Stimulated activated memory B cell treated with anti-CD40 and anti-IgM and Interleukin-4, amounts not matched to agents 10 μg/mL and 1 μg/mL and 100 μg/mL, for 72 hours (primary cell): ENCODE data around the gene ARHGAP26.

Source experiments
- ATAC-seq: fragments of 150-1000 bp; cut with Tn5 transposase; 2 replicates; pipeline ENCODE4 v1.10.0; 2021
- H3K27ac Mint-ChIP-seq: one replicate; pipeline ENCODE4 v1.8.0; 2022; ENCODE audit warnings: mild to moderate bottlenecking, mixed read lengths
- H3K27me3 Mint-ChIP-seq: one replicate; pipeline ENCODE4 v1.8.0; 2022; ENCODE audit warnings: mixed read lengths
- H3K36me3 Mint-ChIP-seq: one replicate; pipeline ENCODE4 v1.8.0; 2022; ENCODE audit warnings: mixed read lengths
- H3K4me1 Mint-ChIP-seq: one replicate; pipeline ENCODE4 v1.8.0; 2022; ENCODE audit warnings: mixed read lengths
- H3K4me3 Mint-ChIP-seq: one replicate; pipeline ENCODE4 v1.8.0; 2022; ENCODE audit warnings: mild to moderate bottlenecking, moderate library complexity, mixed read lengths
- H3K9me3 Mint-ChIP-seq: one replicate; pipeline ENCODE4 v1.8.0; 2022; ENCODE audit warnings: mixed read lengths

ARHGAP26 gene

DNA sequence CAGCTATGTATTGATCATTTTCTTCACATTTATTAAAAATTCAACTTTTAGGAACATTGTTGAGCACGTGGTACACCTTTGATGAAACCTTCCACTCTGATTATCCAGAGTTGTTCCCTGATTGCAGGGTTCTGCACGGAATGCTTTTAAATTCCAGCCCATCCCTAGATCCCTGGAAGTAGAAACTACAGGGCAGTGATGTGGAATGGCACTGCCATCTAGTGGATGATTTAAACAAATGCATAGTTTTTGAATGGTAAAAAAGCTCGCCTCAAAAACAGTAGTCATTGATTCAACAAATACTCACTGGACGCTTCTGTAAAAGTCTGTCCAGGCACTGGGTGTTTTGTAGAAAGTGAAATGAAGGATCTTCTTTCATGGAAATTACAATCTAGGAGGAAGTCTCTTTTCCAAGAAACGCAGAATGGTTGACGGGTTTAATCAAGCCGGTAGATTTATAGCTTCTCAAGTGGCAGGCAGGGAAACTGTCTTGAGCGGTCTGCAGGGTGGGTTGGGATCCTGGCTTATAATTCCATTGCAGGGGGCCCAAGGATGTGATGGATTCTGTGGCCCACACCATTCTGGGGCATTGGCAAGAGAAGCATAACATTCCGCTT lies 118.4 kb downstream of the ARHGAP26 start:
- Mint-ChIP-seq H3K4me1 (no peaks in the 10 kb centered on the region), H3K27ac (no peak overlapping the region), H3K36me3 (no peaks in the 10 kb centered on the region), H3K9me3 (no peaks in the 10 kb centered on the region), H3K4me3 (no peak overlapping the region), H3K27me3 (no peaks in the 10 kb centered on the region)
- no peak for ATAC-seq

- H3K27ac Mint-ChIP-seq: no peak overlapping the region
- H3K4me3 Mint-ChIP-seq: no peak overlapping the region
- H3K27me3 Mint-ChIP-seq: no peaks in the 10 kb centered on the region
- no peaks in the 10 kb centered on the region for H3K4me1 Mint-ChIP-seq
- ATAC-seq: no peak
- peaks cover 16% of the 10 kb centered on the region for H3K36me3 Mint-ChIP-seq
- no peaks in the 10 kb centered on the region for H3K9me3 Mint-ChIP-seq
Observed at GRCh38 chr5:142892021-142892420, 121.8 kb downstream of the ARHGAP26 start.

DNA sequence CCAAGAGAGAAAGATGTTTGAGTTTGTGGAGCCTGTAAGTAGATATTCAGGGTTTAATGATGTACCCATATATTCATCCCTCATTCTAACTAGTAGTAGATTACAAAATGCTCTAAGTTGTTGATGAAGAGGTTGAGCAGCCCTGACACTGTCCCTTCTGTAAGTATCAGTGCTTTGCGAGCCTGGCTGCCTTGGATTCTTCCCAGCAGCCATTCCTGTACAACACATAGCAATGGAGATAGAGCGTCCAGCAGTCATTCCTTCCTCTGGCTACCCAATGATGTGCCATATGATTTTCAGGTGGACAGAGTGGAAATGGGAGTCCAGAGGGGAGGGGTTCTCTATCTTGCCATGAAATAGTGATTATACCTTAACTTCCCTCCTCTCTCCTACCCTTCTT lies 124.1 kb downstream of the ARHGAP26 start:
- Mint-ChIP-seq H3K27me3 (no peaks in the 10 kb centered on the region), H3K4me3 (no peak overlapping the region), H3K36me3 (peaks cover 22% of the 10 kb centered on the region), H3K4me1 (no peaks in the 10 kb centered on the region), H3K27ac (no peak overlapping the region), H3K9me3 (no peaks in the 10 kb centered on the region)
- ATAC-seq: no peak

DNA sequence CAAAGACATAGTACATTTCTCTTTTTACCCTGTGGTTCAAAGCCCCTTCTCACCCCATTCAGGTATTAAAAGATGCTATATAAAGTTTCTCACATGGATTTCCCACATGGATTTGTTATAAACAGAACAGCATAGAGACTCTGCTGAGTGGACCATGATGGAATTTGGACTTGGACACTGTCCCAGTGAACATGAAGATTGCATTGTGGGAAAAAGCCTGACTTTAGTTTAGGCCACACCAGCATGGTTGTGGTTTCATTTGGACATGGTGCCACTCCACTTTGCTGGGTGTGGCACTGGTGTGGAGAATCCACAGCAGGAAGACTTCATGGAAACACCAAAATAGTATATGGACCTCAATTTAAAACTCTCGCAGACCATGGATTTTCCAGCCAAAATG lies 124.6 kb downstream of the ARHGAP26 start:
- Mint-ChIP-seq H3K36me3 (peaks cover 22% of the 10 kb centered on the region), H3K27ac (no peak overlapping the region), H3K4me3 (no peak overlapping the region), H3K4me1 (no peaks in the 10 kb centered on the region), H3K27me3 (no peaks in the 10 kb centered on the region), H3K9me3 (no peaks in the 10 kb centered on the region)
- ATAC-seq: no peak

DNA sequence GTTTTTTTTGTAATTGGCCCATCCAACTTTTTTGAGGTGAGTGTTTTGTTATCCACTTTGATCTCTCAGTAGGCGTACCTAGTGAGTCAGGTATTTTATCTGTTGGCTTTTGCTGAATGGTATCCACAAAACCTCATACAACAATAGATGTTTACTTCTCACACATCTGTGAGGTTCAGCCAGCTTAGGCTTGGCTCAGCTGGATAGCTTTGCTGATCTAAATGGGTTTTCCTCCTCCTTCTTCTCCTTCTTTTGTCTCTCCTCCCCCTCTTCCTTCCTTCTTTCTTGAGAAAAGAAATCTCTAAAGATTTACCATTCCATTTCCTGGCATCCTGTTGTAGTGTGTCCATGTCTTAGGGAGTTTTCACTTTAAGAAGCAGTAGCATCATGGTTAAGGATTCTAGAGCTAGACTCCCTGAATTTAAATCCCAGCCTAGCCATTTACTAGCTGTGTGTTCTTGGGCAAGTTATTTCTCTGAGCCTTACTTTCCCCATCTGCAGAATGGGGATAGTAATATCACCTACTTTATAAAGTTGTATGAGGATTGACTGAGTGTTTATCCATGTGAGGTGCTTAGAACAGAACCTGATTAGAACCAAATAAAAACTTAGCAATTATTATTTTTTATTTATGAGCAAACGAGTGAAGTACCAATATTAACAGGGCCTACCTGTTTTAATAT lies 126.3 kb downstream of the ARHGAP26 start:
- peaks cover 22% of the 10 kb centered on the region for H3K36me3 Mint-ChIP-seq
- H3K27ac Mint-ChIP-seq: no peak overlapping the region
- no peak for ATAC-seq
- no peaks in the 10 kb centered on the region for H3K9me3 Mint-ChIP-seq
- H3K4me1 Mint-ChIP-seq: no peaks in the 10 kb centered on the region
- no peak overlapping the region for H3K4me3 Mint-ChIP-seq
- H3K27me3 Mint-ChIP-seq: no peaks in the 10 kb centered on the region

- no peak for ATAC-seq
- Mint-ChIP-seq H3K27me3 (no peaks in the 10 kb centered on the region), H3K9me3 (no peaks in the 10 kb centered on the region), H3K4me1 (no peaks in the 10 kb centered on the region), H3K27ac (no peak overlapping the region), H3K4me3 (no peak overlapping the region), H3K36me3 (peaks cover 22% of the 10 kb centered on the region)
Observed at GRCh38 chr5:142897328-142897727, 127.2 kb downstream of the ARHGAP26 start.

- no peak overlapping the region for H3K27ac Mint-ChIP-seq
- no peak for ATAC-seq
Observed at GRCh38 chr5:142900927-142901326, 130.8 kb downstream of the ARHGAP26 start.

GRCh38 chr5:142901476-142902185 lies 131.5 kb downstream of the ARHGAP26 start:
- Mint-ChIP-seq H3K27ac (no peak overlapping the region), H3K27me3 (no peaks in the 10 kb centered on the region), H3K36me3 (peaks cover 25% of the 10 kb centered on the region), H3K4me3 (no peak overlapping the region), H3K9me3 (no peaks in the 10 kb centered on the region), H3K4me1 (no peaks in the 10 kb centered on the region)
- ATAC-seq: no peak

More at GRCh38 chr5:142900927-142901326, 130.8 kb downstream of the ARHGAP26 start:
- Mint-ChIP-seq H3K4me1 (no peaks in the 10 kb centered on the region), H3K36me3 (peaks cover 23% of the 10 kb centered on the region), H3K27me3 (no peaks in the 10 kb centered on the region), H3K4me3 (no peak overlapping the region), H3K9me3 (no peaks in the 10 kb centered on the region)

- H3K4me1 Mint-ChIP-seq: no peaks in the 10 kb centered on the region
- no peak overlapping the region for H3K4me3 Mint-ChIP-seq
- peaks cover 29% of the 10 kb centered on the region for H3K36me3 Mint-ChIP-seq
- no peaks in the 10 kb centered on the region for H3K27me3 Mint-ChIP-seq
- ATAC-seq: no peak
- H3K9me3 Mint-ChIP-seq: no peaks in the 10 kb centered on the region
- H3K27ac Mint-ChIP-seq: no peak overlapping the region
Observed at GRCh38 chr5:142902186-142902965, 132.2 kb downstream of the ARHGAP26 start.

- peaks cover 30% of the 10 kb centered on the region for H3K36me3 Mint-ChIP-seq
- H3K9me3 Mint-ChIP-seq: no peaks in the 10 kb centered on the region
- H3K4me1 Mint-ChIP-seq: no peaks in the 10 kb centered on the region
- no peak for ATAC-seq
- H3K27ac Mint-ChIP-seq: no peak overlapping the region
- no peaks in the 10 kb centered on the region for H3K27me3 Mint-ChIP-seq
- H3K4me3 Mint-ChIP-seq: no peak overlapping the region
Observed at GRCh38 chr5:142904416-142904815, 134.2 kb downstream of the ARHGAP26 start.

GRCh38 chr5:142905348-142905747 lies 135.2 kb downstream of the ARHGAP26 start:
- peaks cover 30% of the 10 kb centered on the region for H3K36me3 Mint-ChIP-seq

GRCh38 chr5:142906863-142907671 lies 136.9 kb downstream of the ARHGAP26 start:
- H3K4me3 Mint-ChIP-seq: no peak overlapping the region
- no peaks in the 10 kb centered on the region for H3K27me3 Mint-ChIP-seq
- H3K4me1 Mint-ChIP-seq: no peaks in the 10 kb centered on the region
- peaks cover 43% of the 10 kb centered on the region for H3K36me3 Mint-ChIP-seq
- no peaks in the 10 kb centered on the region for H3K9me3 Mint-ChIP-seq
- ATAC-seq: no peak
- no peak overlapping the region for H3K27ac Mint-ChIP-seq

More at GRCh38 chr5:142905348-142905747, 135.2 kb downstream of the ARHGAP26 start:
- Mint-ChIP-seq H3K27me3 (no peaks in the 10 kb centered on the region), H3K4me1 (no peaks in the 10 kb centered on the region), H3K4me3 (no peak overlapping the region), H3K9me3 (no peaks in the 10 kb centered on the region), H3K27ac (no peak overlapping the region)
- ATAC-seq: no peak

DNA sequence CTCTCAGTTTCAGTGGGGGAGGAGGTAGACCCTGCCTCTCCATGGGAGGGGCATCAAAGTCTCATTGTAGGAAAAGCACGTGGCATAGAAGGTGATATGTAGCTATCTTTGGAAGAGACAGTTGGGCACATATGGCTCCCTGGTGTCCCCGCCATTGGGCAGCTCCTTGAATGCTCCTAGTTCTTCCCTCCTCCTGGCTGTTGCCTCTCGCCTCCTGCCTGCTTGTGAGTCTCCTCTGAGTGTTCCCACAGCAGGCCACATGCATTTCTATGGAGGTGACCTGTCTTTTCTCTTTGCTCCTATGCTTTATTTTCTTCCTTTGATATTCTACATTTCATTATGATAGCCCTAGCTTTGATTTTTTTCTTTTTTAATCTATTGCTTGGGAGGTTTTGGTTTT lies 138.5 kb downstream of the ARHGAP26 start:
- Mint-ChIP-seq H3K4me3 (no peak overlapping the region), H3K4me1 (no peaks in the 10 kb centered on the region), H3K27ac (no peak overlapping the region), H3K9me3 (no peaks in the 10 kb centered on the region), H3K36me3 (peaks cover 44% of the 10 kb centered on the region), H3K27me3 (no peaks in the 10 kb centered on the region)
- ATAC-seq: no peak

DNA sequence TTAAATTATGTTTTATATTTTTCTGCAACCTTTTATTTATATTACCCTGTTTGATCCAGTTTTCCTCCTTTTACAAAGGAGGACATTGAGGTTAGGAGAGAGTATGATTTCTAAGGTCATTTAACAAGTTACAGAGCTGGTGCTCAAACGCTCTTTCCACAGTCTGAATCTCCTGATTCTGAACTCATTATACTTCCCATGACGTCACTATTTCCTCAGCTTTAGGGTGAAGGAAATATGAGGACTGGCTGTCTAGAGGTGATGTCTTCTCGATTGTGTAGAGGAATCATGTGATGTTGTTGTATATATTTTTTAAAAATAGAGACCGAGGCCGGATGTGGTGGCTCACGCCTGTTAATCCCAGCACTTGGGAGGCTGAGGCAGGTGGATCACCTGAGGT lies 140.0 kb downstream of the ARHGAP26 start:
- peaks cover 38% of the 10 kb centered on the region for H3K36me3 Mint-ChIP-seq
- H3K27me3 Mint-ChIP-seq: no peaks in the 10 kb centered on the region
- H3K9me3 Mint-ChIP-seq: no peaks in the 10 kb centered on the region
- no peak overlapping the region for H3K27ac Mint-ChIP-seq
- no peak overlapping the region for H3K4me3 Mint-ChIP-seq
- ATAC-seq: no peak
- no peaks in the 10 kb centered on the region for H3K4me1 Mint-ChIP-seq
